MM.1S (cell line): ENCODE measurements around the gene PDE10A.

ENCODE experiments used
- DNase-seq: peaks from one replicate; pipeline ENCODE4 v3.0.0-alpha.2; 2015
- H2AFZ ChIP-seq: fragments of 300-600 bp; sonication (generic); 2 replicates; pipeline ENCODE4 v1.6.0; 2016; ENCODE audit warnings: antibody characterized with exemption, low read length
- H3F3A ChIP-seq: fragments of 300-600 bp; sonication (generic); 2 replicates; pipeline ENCODE4 v1.6.1; 2016; ENCODE audit warnings: mild to moderate bottlenecking, antibody characterized with exemption, low read length, moderate library complexity, mixed read lengths; ENCODE audit not compliant: insufficient read depth
- H3K27ac ChIP-seq: fragments of 300-600 bp; sonication (generic); 2 replicates; pipeline ENCODE4 v1.5.1; 2016; ENCODE audit warnings: mild to moderate bottlenecking, low read length
- H3K27me3 ChIP-seq: fragments of 300-600 bp; sonication (generic); replicated peaks from 2 replicates; pipeline ENCODE4 v1.6.0; 2016; ENCODE audit warnings: low read length; ENCODE audit not compliant: insufficient read depth
- H3K36me3 ChIP-seq: fragments of 300-600 bp; sonication (generic); replicated peaks from 2 replicates; pipeline ENCODE4 v1.6.1; 2016; ENCODE audit warnings: mild to moderate bottlenecking, low read length, mixed read lengths; ENCODE audit not compliant: insufficient read depth
- H3K4me1 ChIP-seq: fragments of 300-600 bp; sonication (generic); 2 replicates; pipeline ENCODE4 v1.6.1; 2016; ENCODE audit warnings: low read length, mixed read lengths
- H3K4me2 ChIP-seq: fragments of 300-600 bp; sonication (generic); 2 replicates; pipeline ENCODE4 v1.6.0; 2016; ENCODE audit warnings: low read depth, low read length
- H3K4me3 ChIP-seq: fragments of 300-600 bp; sonication (generic); 2 replicates; pipeline ENCODE4 v1.5.1; 2016; ENCODE audit warnings: low read length, mixed read lengths
- H3K79me2 ChIP-seq: fragments of 300-600 bp; sonication (generic); 2 replicates; pipeline ENCODE4 v1.6.1; 2016; ENCODE audit warnings: mixed run types, low read length, mixed read lengths
- H3K9ac ChIP-seq: fragments of 300-600 bp; sonication (generic); 2 replicates; pipeline ENCODE4 v1.6.1; 2016; ENCODE audit warnings: low read length, mixed read lengths
- H3K9me2 ChIP-seq: fragments of 300-600 bp; sonication (generic); replicated peaks from 2 replicates; pipeline ENCODE4 v1.6.1; 2016; ENCODE audit warnings: mild to moderate bottlenecking, low read length, mixed read lengths; ENCODE audit not compliant: insufficient read depth
- H3K9me3 ChIP-seq: fragments of 300-600 bp; sonication (generic); replicated peaks from 2 replicates; pipeline ENCODE4 v1.6.1; 2016; ENCODE audit warnings: mild to moderate bottlenecking, low read length, mixed read lengths; ENCODE audit not compliant: insufficient read depth
- H4K20me1 ChIP-seq: fragments of 300-600 bp; sonication (generic); 2 replicates; pipeline ENCODE4 v1.6.1; 2016; ENCODE audit warnings: mild to moderate bottlenecking, low read length, moderate library complexity, mixed read lengths; ENCODE audit not compliant: insufficient read depth
- CTCF ChIP-seq: fragments of 300-600 bp; sonication (generic); IDR thresholded peaks from 2 replicates; pipeline ENCODE4 v1.5.1; 2016; ENCODE audit warnings: antibody characterized with exemption, low read length, mixed read lengths
- EZH2 ChIP-seq: fragments of 300-600 bp; sonication (generic); optimal IDR thresholded peaks from 2 replicates; pipeline ENCODE3; 2017; ENCODE audit warnings: low read depth, mild to moderate bottlenecking, antibody characterized with exemption, low read length, mixed read lengths
- EZH2phosphoT487 ChIP-seq: fragments of 300-600 bp; sonication (generic); IDR thresholded peaks from 2 replicates; pipeline ENCODE4 v1.6.1; 2018; ENCODE audit warnings: antibody characterized with exemption, low read length

The PDE10A gene

GRCh38 chr6:165403006-165403595 is 259.9 kb downstream of the PDE10A start:
- no peak overlapping the region for H3K9ac ChIP-seq
- no peaks in the 10 kb centered on the region for H3K9me3 ChIP-seq
- no peak overlapping the region for H2AFZ ChIP-seq
- no peak overlapping the region for H3K27ac ChIP-seq
- no peaks in the 10 kb centered on the region for H3K9me2 ChIP-seq
- H3K4me3 ChIP-seq = no peak overlapping the region
- no peaks in the 10 kb centered on the region for H3F3A ChIP-seq
- no peak overlapping the region for H3K4me2 ChIP-seq
- H3K79me2 ChIP-seq = no peaks in the 10 kb centered on the region
- no peaks in the 10 kb centered on the region for H3K36me3 ChIP-seq
- no peaks in the 10 kb centered on the region for H3K27me3 ChIP-seq
- no peaks in the 10 kb centered on the region for H3K4me1 ChIP-seq
- TF ChIP-seq EZH2 (no peak), CTCF (no peak), EZH2phosphoT487 (no peak)
- no peaks in the 10 kb centered on the region for H4K20me1 ChIP-seq
- no peak for DNase-seq

- Histone ChIP-seq H3K79me2 (no peaks in the 10 kb centered on the region), H3K27me3 (no peaks in the 10 kb centered on the region), H3K9me2 (no peaks in the 10 kb centered on the region), H3K9ac (no peak overlapping the region), H3K4me1 (no peaks in the 10 kb centered on the region), H3K36me3 (no peaks in the 10 kb centered on the region), H3K4me3 (no peak overlapping the region), H2AFZ (no peak overlapping the region), H3K9me3 (no peaks in the 10 kb centered on the region), H3K27ac (no peak overlapping the region), H3F3A (no peaks in the 10 kb centered on the region), H4K20me1 (no peaks in the 10 kb centered on the region), H3K4me2 (no peak overlapping the region)
- no peak for DNase-seq
- TF ChIP-seq EZH2 (no peak), CTCF (no peak), EZH2phosphoT487 (no peak)
Measured at GRCh38 chr6:165401092-165401491, 261.9 kb downstream of the PDE10A start.

GRCh38 chr6:165390475-165390874 is 272.6 kb downstream of the PDE10A start:
- Histone ChIP-seq H3F3A (no peaks in the 10 kb centered on the region), H4K20me1 (no peaks in the 10 kb centered on the region), H2AFZ (no peak overlapping the region), H3K27me3 (no peaks in the 10 kb centered on the region), H3K4me2 (no peak overlapping the region), H3K9me2 (no peaks in the 10 kb centered on the region), H3K4me1 (no peaks in the 10 kb centered on the region), H3K36me3 (no peaks in the 10 kb centered on the region), H3K27ac (no peak overlapping the region), H3K9me3 (no peaks in the 10 kb centered on the region), H3K4me3 (no peak overlapping the region), H3K9ac (no peak overlapping the region), H3K79me2 (no peaks in the 10 kb centered on the region)
- TF ChIP-seq EZH2 (no peak), EZH2phosphoT487 (no peak), CTCF (no peak)
- no peak for DNase-seq
